ENCODE measurements around the gene TLE4. TPM values are rescaled to one million over a fixed set of nuclear protein-coding genes. Genes with fewer than 3 reads are reported as not detected.

TLE4 gene
- total and polyA plus RNA-seq, 2 of the 13 experiments (the other 11 are each of a cell fraction or from before 2014, with no cell fraction given), result 2.0 to 2.3 TPM

DNA sequence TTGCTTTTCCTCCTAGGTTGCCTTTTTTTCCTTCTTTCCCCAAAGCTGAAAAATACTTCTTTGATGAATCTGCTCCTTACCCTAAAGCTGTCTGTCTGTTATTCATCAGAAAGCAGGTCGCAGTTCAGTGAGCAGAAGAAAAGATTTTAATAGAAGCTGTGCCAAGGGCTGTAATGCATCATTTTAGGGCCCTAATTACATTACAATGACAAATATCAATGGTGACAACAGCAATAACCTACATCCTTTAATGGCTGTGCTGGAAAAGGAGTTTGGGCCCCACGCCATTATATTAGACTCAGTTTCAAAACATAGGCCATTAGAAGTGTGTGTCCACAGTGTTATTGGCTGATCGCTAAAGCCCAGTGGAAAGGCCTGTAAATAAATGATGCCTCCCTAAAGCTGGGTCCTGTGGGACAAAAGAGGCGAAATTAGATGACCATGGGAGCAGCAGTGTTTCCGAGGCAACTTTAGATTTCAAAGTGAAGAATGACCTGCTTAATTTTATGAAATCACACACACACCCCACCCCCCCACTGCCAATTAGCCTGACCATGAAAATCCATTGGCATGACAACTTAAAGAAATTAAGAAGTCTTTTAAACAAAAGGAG lies 38.4 kb downstream of the TLE4 start (continued):
- no peak for TF ChIP-seq PAXIP1 (CRISPR knock-in tag; conservative IDR thresholded peaks at IDR 0.05)
- no peak for TF ChIP-seq ZNF777 (CRISPR knock-in tag; IDR thresholded peaks at IDR 0.05)
- TF ChIP-seq, protein P1, sequence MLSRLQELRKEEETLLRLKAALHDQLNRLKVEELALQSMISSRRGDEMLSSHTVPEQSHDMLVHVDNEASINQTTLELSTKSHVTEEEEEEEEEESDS (CRISPR knock-in tag; IDR thresholded peaks at IDR 0.05; ENCODE audit: borderline replicate concordance), result no peak
- no peak for TF ChIP-seq FOXK2 (IDR thresholded peaks at IDR 0.05)

DNA sequence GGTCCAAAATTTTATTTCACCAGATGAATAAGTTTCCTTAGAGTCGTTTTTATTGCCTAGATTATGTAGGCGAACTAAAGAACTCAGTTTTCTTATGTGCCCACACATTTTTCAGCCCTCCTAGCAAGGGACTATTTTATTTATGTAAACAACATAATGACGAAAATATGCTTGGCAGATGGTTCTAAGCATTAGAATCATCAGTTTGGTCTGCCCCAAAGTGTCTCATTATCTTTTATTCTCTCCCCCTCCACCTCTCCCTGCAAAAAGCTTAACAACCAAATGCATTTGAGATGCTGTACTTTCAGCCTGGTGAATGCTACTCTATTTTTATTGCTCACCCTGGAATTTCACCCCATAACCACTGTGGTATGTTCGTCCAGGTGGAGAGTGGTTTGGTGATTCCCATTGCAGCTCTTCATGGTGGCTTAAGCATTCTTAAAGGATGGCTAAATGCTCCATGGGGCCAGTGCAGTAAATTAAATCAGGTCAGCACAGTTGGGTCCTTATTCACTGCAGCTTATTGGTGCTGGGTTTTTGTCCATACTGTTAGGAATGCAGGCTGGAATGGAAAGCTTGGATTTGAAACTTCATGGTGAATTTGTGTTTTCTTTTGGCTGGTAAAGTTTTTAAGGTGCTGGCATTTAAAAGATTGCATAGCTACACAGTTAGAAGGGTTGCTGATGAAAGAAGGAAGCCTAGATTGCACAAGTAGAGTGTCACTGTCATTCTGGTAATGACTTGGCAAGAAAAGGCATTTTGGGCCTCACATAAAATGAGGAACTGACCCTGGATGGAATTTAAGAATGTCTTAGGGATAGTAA lies 39.2 kb downstream of the TLE4 start:
- H3K9me3 ChIP-seq (ENCODE audit: low read length), result 0 out of 2 replicates have a peak, but pooled peaks cover 4% of the 10 kb centered on the region
- BruUV-seq (replicated peaks), result no TSS peak
- DNase-seq (ENCODE audit: low spot score), result no peak
- H4K20me1 ChIP-seq (ENCODE audit: insufficient read depth, low read length), result no peaks in the 10 kb centered on the region
- intact Hi-C loops (cut with micrococcal nuclease; ENCODE audit: unreplicated experiment), result no loop called here
- ChIA-PET CTCF (ENCODE audit: low intra/inter-chr PET ratio, low total read pairs) (no interaction called here), POLR2A (no interaction called here)
- no peak for ATAC-seq
- no peak for FAIRE-seq
- H3K4me1 ChIP-seq (ENCODE audit: insufficient read depth, low read length), result no peaks in the 10 kb centered on the region
- 38% methylated on average over 4 of the region's 4 CpGs for WGBS (ENCODE audit: low lambda C conversion rate)
- in situ Hi-C loops (cut with HindIII; ENCODE audit: extremely low pct_ligation_motif_present, low pct_unique_long_range_greater_than_20kb), result no loop called here
- H2AFZ ChIP-seq (ENCODE audit: low read length), result no peak overlapping the region
- no peak overlapping the region for H3K4me2 ChIP-seq (ENCODE audit: low read depth, low read length)
- H3K27me3 ChIP-seq (ENCODE audit: control insufficient read depth in 1 of 2, insufficient read depth in 2 of 2, low read length in 2 of 2), result no peaks in the 10 kb centered on the region
- H3K27ac ChIP-seq (ENCODE audit: extremely low read length, insufficient read depth, low read length), result no peak overlapping the region
- TF ChIP-seq ASH2L (IDR thresholded peaks at IDR 0.05; ENCODE audit: insufficient read length, low read depth, low read length) (no peak), ZFP82 (CRISPR knock-in tag; IDR thresholded peaks at IDR 0.05; ENCODE audit: borderline replicate concordance) (no peak), ZNF616 (CRISPR knock-in tag; IDR thresholded peaks at IDR 0.05; ENCODE audit: low read depth) (no peak)
- H3K9ac ChIP-seq (ENCODE audit: insufficient read depth, low read depth, low read length), result no peak overlapping the region
- H3K79me2 ChIP-seq (ENCODE audit: insufficient read depth, low read length), result no peaks in the 10 kb centered on the region
- H3K4me3 ChIP-seq (replicated peaks in 1 of 3; ENCODE audit: insufficient read depth in 1 of 3, low read depth in 2 of 3, low read length in 3 of 3), result no peak overlapping the region
- H3K36me3 ChIP-seq (replicated peaks in 1 of 2; ENCODE audit: control insufficient read depth in 1 of 2, insufficient read depth in 2 of 2, low read length in 2 of 2), result no peaks in the 10 kb centered on the region

All from HepG2 (cell line).